Prostate gland (tissue), 2 donors: ENCODE results near the gene PCDH9.

Experiments
- CTCF ChIP-seq, 4 experiments: fragments of 200-600 bp in 2 of 4; fragments of 450-650 bp in 2 of 4; sonication (generic) in 2 of 4; IDR thresholded peaks; 1 replicate in 3 of 4; 2 replicates in 1 of 4; pipeline ENCODE4 v1.5.1; 2016 to 2019; ENCODE audit warnings: antibody characterized with exemption in 4 of 4, mild to moderate bottlenecking in 2 of 4, moderate library complexity in 2 of 4
- POLR2AphosphoS5 ChIP-seq: sonication (generic); formaldehyde crosslinking; IDR thresholded peaks from one replicate; pipeline ENCODE4 v1.6.1; 2017; ENCODE audit warnings: antibody characterized with exemption

- no peak for TF ChIP-seq POLR2AphosphoS5
- no peak for TF ChIP-seq CTCF (IDR thresholded peaks at IDR 0.05)
Observed at GRCh38 chr13:67048821-67049150, 181.3 kb downstream of the PCDH9 start.
